Adrenal gland (tissue), 12 donors: ENCODE results near the gene ITGB6. TPM values are rescaled to one million over a fixed set of nuclear protein-coding genes. Genes with fewer than 3 reads are reported as not detected.

Experiments used
- DNase-seq, 7 donors: peaks; one replicate each; pipeline ENCODE4 v3.0.0-alpha.2; 2019 to 2020
- H3K27ac ChIP-seq, 5 donors: fragments of 200-600 bp; sonication (generic) in 4 of 5; 1 replicate in 3 of 5; 2 replicates in 2 of 5; pipeline versions ENCODE4 v1.5.1 to v1.8.0; 2016 to 2020; ENCODE audit warnings: mild to moderate bottlenecking in 1 of 5
- H3K27me3 ChIP-seq: fragments of 200-600 bp; 2 replicates; pipeline ENCODE4 v1.8.0; 2021
- H3K36me3 ChIP-seq, 2 donors: fragments of 200-600 bp; replicated peaks in 1 of 2; 1 replicate in 1 of 2; 2 replicates in 1 of 2; pipeline versions ENCODE4 v1.5.1 to v1.8.0; 2018 to 2022
- H3K4me1 ChIP-seq, 2 donors: fragments of 200-600 bp; replicated peaks in 1 of 2; 1 replicate in 1 of 2; 2 replicates in 1 of 2; pipeline versions ENCODE4 v1.5.1 to v1.8.0; 2018 to 2021
- H3K4me3 ChIP-seq, 4 donors: fragments of 200-600 bp; sonication (generic) in 3 of 4; one replicate each; pipeline ENCODE4 v1.5.1; 2016 to 2018
- H3K9me3 ChIP-seq, 3 donors: fragments of 200-600 bp; sonication (generic) in 1 of 3; replicated peaks in 1 of 3; 1 replicate in 2 of 3; 2 replicates in 1 of 3; pipeline versions ENCODE4 v1.5.1 to v1.8.0; 2016 to 2021
- CTCF ChIP-seq, 6 experiments: fragments of 450-650 bp in 4 of 6; fragments of 200-600 bp in 2 of 6; sonication (generic) in 1 of 6; IDR thresholded peaks; 1 replicate in 5 of 6; 2 replicates in 1 of 6; pipeline versions ENCODE4 v1.5.1 to v1.8.0; 2016 to 2021; ENCODE audit warnings: antibody characterized with exemption in 6 of 6, mild to moderate bottlenecking in 2 of 6, moderate library complexity in 1 of 6
- POLR2A ChIP-seq, 2 donors: fragments of 450-650 bp; IDR thresholded peaks; one replicate each; pipeline ENCODE4 v1.6.1; 2017; ENCODE audit warnings: antibody characterized with exemption in 2 of 2, mild to moderate bottlenecking in 2 of 2, moderate library complexity in 1 of 2
- WGBS, 4 donors: extraction: QIAGEN DNeasy Blood & Tissue Kit in 2 of 4; methylation state at CpG; one replicate each; pipeline versions ENCODE4 v1.1.5 to v1.1.7; 2013 to 2017; 5-methylcytosine and 5-hydroxymethylcytosine counted together
- intact Hi-C, 2 donors: fragments of 100-400 bp; cut with DNase I; formaldehyde crosslinking; loops; one replicate each; pipeline versions ENCODE4 v1.14.1 to v1.15.0; 2022 to 2023
- polyA plus RNA-seq, 3 donors: library from polyadenylated mRNA; stranded (reverse); fragments of 200-250 nt in 2 of 3; fragments of 350-450 nt in 1 of 3; fragmentation: Illumina TruSeq in 1 of 3; extraction: RNeasy Lipid Tissue Mini Kit (QIAGEN cat#74804) in 1 of 3; gene quantifications; one replicate each; pipeline ENCODE4 v1.2.3, GENCODE V29; 2013 to 2014
- total RNA-seq, 9 donors: library from RNA; depleted of rRNA in 4 of 9; stranded (reverse); fragments of >200 nt in 4 of 9; fragments of 120-200 nt in 1 of 9; fragmentation: NEBNext Ultra II Directional in 1 of 9; extraction: Animal tissue kit (Norgen Biotek cat#: 25700) in 1 of 9; gene quantifications; one replicate each; pipeline versions ENCODE4 v1.1.0 to v1.2.4, GENCODE V29; 2013 to 2023
- donor health status: healthy with polysubstance abuse.
- donor health status: Bipolar disorder and iron deficiency.
- donor health status: DM: yes; HTN: yes; CAD: no.
- donor health status: DM: no; HTN: no; CAD: no.
- donor health status: DM: no; HTN: no; CAD: no.
- donor health status: DM: yes; HTN: yes; CAD: no.

The ITGB6 gene
- total and polyA plus RNA-seq, 12 donors, result 0.08 to 0.53 (median 0.18) TPM; not detected in 9

- no peak for DNase-seq
- Histone ChIP-seq H3K4me1 (peaks cover 19 to 24% of the 10 kb centered on the region in 2 donors), H3K4me3 (no peak overlapping the region), H3K36me3 (no peaks in the 10 kb centered on the region), H3K27ac (no peak overlapping the region), H3K27me3 (no peaks in the 10 kb centered on the region), H3K9me3 (no peaks in the 10 kb centered on the region)
- intact Hi-C loops, result no loop called here
- TF ChIP-seq POLR2A (IDR thresholded peaks at IDR 0.05), result no peak
- no peak for TF ChIP-seq CTCF (IDR thresholded peaks at IDR 0.05)
- 89 to 96% (median 94%) methylated on average over 5 of the region's 5 CpGs for WGBS, 4 donors
Measured at GRCh38 chr2:160245614-160246155, 45.6 kb upstream of the ITGB6 start.

GRCh38 chr2:160242893-160243564 is 43.0 kb upstream of the ITGB6 start:
- 39 to 56% (median 50%) methylated on average over 3 of the region's 3 CpGs for WGBS, 4 donors
- H3K4me1 ChIP-seq, result peaks cover 19 to 24% of the 10 kb centered on the region in 2 donors
- no peaks in the 10 kb centered on the region for H3K27me3 ChIP-seq
- no peaks in the 10 kb centered on the region for H3K36me3 ChIP-seq
- no peaks in the 10 kb centered on the region for H3K9me3 ChIP-seq
- H3K4me3 ChIP-seq, result no peak overlapping the region
- TF ChIP-seq POLR2A (IDR thresholded peaks at IDR 0.05) (no peak), CTCF (IDR thresholded peaks at IDR 0.05) (no peak)
- peak overlapping the region in 2 of 5 donors; percentile 78 to 82 for H3K27ac ChIP-seq
- intact Hi-C loops, result no loop called here
- DNase-seq, result peak in 1 of 7 donors; percentile 39

- TF ChIP-seq POLR2A (IDR thresholded peaks at IDR 0.05) (no peak), CTCF (IDR thresholded peaks at IDR 0.05) (no peak)
- 47 to 62% (median 48%) methylated on average over 4 of the region's 4 CpGs for WGBS, 4 donors
- no peaks in the 10 kb centered on the region for H3K27me3 ChIP-seq
- H3K27ac ChIP-seq, result peak overlapping the region in 4 of 5 donors; percentile 42 to 82 (median 70)
- H3K4me3 ChIP-seq, result no peak overlapping the region
- H3K9me3 ChIP-seq, result no peaks in the 10 kb centered on the region
- intact Hi-C loops, result no loop called here
- DNase-seq, result peak; percentile 79 to 90 (median 88)
- H3K4me1 ChIP-seq, result peaks cover 19 to 24% of the 10 kb centered on the region in 2 donors
- H3K36me3 ChIP-seq, result no peaks in the 10 kb centered on the region
Measured at GRCh38 chr2:160241251-160242137, 41.4 kb upstream of the ITGB6 start.

- 81 to 87% (median 84%) methylated on average over 5 of the region's 5 CpGs for WGBS, 4 donors
- no peak overlapping the region for H3K4me3 ChIP-seq
- TF ChIP-seq POLR2A (IDR thresholded peaks at IDR 0.05), result no peak
- TF ChIP-seq CTCF (IDR thresholded peaks at IDR 0.05), result no peak
- H3K36me3 ChIP-seq, result no peaks in the 10 kb centered on the region
- DNase-seq, result no peak
- H3K9me3 ChIP-seq, result no peaks in the 10 kb centered on the region
- peaks cover 19 to 24% of the 10 kb centered on the region in 2 donors for H3K4me1 ChIP-seq
- H3K27ac ChIP-seq, result no peak overlapping the region
- H3K27me3 ChIP-seq, result no peaks in the 10 kb centered on the region
- intact Hi-C loops, result no loop called here
Measured at GRCh38 chr2:160239436-160239835, 39.4 kb upstream of the ITGB6 start.
